HG02571 (cell line): ENCODE measurements around the gene MUC4.

Source experiments
- ATAC-seq: cut with Tn5 transposase; IDR thresholded peaks from one replicate; pipeline ENCODE4 v1.9.1; 2021; ENCODE audit warnings: mild to moderate bottlenecking, moderate library complexity; ENCODE audit not compliant: unreplicated experiment

MUC4 gene, protein sequence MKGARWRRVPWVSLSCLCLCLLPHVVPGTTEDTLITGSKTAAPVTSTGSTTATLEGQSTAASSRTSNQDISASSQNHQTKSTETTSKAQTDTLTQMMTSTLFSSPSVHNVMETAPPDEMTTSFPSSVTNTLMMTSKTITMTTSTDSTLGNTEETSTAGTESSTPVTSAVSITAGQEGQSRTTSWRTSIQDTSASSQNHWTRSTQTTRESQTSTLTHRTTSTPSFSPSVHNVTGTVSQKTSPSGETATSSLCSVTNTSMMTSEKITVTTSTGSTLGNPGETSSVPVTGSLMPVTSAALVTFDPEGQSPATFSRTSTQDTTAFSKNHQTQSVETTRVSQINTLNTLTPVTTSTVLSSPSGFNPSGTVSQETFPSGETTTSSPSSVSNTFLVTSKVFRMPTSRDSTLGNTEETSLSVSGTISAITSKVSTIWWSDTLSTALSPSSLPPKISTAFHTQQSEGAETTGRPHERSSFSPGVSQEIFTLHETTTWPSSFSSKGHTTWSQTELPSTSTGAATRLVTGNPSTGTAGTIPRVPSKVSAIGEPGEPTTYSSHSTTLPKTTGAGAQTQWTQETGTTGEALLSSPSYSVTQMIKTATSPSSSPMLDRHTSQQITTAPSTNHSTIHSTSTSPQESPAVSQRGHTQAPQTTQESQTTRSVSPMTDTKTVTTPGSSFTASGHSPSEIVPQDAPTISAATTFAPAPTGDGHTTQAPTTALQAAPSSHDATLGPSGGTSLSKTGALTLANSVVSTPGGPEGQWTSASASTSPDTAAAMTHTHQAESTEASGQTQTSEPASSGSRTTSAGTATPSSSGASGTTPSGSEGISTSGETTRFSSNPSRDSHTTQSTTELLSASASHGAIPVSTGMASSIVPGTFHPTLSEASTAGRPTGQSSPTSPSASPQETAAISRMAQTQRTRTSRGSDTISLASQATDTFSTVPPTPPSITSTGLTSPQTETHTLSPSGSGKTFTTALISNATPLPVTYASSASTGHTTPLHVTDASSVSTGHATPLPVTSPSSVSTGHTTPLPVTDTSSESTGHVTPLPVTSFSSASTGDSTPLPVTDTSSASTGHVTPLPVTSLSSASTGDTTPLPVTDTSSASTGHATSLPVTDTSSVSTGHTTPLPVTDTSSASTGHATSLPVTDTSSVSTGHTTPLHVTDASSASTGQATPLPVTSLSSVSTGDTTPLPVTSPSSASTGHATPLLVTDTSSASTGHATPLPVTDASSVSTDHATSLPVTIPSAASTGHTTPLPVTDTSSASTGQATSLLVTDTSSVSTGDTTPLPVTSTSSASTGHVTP (N-terminal part only)

GRCh38 chr3:195811756-195812155, at the start of gene MUC4:
TSS of gene MUC4 (minus strand) at chr3:195811929. CDS start at chr3:195811817, 112 bp downstream.
- ATAC-seq = no peak

DNA sequence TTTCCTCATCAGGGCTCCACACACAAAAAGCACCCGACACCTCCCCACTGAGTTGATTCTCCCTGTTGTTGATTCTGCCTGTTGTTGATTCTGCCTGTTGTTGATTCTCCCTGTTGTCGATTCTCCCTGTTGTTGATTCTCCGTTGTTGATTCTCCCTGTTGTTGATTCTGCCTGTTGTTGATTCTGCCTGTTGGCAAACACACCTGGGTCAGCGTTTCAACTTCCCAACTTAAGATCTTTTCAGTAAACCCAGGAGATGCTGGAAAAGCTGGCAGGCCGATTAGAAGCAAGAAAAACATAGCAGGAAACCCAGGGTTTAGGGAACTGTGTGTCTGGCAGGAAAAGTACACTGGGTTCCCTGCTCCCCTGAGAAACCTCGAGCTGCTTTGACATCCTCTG, 48.7 kb upstream of the MUC4 start:
- no peak for ATAC-seq

DNA sequence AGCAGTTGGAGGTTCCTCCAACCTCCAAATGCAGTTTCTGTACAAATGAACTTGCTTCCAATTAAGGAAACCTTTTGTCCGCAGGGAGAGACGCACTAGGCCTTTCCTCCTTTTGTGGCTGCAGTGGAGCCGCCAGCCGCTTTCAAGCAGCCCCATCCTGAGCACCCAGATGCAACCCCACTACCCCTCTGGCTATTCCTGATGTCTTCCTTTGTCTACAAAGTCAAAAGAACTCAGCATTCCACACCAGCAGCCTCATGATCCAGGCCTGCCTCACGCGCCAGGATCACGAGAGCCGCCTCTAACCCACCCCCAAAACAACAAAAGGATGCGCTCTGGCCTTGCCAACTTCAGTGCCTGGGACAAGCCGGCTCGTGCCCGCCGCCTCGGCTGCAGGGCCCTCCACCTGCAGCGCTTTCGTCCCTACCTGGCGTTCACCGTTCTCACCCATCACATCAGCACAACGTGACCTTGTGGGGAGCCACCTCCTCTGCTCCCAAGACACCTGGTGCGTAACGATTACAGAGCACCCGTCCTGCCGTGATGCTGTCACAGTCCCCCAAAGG, 48.2 kb upstream of the MUC4 start:
- no peak for ATAC-seq

GRCh38 chr3:195859061-195859845, 47.5 kb upstream of the MUC4 start:
- no peak for ATAC-seq

GRCh38 chr3:195856410-195857084, 44.8 kb upstream of the MUC4 start:
- no peak for ATAC-seq

DNA sequence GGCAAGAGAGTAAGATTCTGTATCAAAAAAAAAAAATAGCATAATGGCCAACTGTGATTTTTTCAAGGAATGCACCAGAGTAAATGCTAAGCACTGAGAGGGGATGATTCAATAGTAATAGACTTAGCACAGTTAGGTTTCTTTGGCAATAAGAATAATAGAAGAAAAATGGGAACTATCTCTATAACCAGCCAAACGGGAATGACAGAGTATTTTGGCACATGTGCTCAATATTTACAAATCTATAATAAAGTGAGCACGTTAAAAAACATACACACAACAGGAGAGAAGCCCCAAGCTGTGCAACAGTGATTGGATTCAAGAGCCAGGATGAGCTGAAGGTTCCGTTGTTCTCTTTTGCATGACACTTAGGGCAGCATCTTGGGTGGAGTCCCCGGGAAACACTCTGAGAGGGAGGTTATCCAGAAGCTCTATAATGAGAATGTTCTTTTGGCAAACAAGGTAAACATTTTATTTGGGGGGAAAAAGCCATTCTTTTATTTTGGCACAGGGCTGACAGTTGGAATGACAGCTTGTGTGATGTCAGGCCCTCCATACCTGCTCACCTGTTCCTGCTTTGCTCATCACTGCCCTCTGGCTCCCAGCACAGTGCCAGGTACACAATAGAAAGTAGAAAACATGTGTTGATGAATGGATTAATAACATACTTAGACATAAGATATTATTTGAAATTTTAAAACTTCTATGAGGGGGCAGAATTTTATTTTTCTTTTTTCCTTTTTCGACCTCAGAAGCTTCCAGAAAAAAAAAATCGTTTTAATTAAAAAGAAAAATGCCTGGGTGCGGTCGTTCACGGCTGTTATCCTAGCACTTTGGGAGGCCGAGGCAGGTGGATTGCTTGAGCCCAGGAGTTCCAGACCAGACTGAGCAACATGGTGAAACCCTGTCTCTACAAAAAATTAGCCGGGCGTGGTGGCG, 44.0 kb upstream of the MUC4 start:
- ATAC-seq = no peak

- no peak for ATAC-seq
These were observed 43.0 kb upstream of the MUC4 start for GRCh38 chr3:195854628-195855294.

DNA sequence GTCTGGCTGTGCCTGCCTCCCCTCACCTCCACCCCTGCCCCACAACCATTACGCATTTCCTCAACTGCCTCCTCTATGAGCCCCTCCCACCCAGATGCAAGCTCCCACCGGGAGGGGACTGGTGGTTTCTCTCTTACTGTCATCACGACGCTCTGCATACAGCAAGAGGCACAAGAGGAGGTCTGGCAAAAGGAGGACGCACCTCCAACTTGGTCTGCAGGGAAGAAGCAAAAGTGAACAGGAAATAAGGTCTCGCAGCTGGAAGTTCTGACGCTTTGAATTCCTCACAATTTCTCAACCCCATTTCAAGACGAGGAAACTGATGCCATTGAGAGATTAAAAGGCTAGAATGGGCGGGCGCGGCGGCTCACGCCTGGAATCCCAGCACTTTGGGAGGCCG, 42.3 kb upstream of the MUC4 start:
- no peak for ATAC-seq

DNA sequence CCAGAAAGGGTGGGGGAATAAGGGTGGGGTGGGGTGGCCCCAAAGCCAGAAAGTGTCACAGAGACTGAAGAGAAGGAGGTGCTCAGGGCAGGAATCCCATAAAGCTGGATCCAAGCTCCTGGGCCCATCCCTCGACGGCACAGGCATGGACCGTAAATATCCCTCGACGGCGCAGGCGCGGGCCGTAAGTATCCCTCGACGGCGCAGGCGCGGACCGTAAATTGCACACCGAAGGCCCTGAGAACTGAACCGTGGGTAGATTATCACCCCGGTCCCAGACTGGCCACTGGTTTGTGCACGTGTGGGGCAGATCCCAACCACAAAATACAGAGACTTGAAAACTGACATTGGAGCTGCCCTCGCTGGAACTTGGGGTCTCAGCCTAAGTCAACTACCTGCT, 41.3 kb upstream of the MUC4 start:
- ATAC-seq = no peak

DNA sequence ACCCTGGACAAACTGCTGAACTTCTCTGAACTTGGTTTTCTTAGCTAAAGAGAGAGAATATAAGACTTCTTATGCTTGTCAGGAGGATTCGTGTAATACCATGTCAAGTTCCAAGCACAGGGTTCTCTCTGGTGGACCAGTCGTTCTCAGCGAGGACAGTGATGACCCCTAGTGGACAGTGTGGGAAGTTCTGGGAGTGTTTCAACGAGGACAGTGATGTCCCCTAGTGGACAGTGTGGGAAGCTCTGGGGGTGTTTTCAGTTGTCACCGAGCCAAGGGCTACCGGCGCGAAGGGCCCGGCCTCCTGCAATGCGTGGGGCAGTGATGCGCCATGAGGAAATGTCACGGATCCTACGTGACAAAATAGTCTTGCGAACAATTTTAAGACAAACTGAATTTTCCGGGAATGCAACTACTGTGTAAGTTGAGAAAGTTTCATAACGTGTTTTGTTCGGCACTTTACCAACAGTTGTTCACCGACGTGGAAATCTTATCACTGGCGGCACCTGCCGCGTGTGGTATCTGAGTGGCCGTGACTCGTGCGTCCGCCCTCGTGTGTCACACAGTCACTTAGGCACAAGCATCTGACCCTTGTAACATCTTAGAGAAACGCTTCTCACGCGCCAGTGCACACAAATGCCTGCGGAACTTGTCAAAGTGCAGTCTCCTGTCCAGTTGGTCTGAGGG, 39.3 kb upstream of the MUC4 start:
- ATAC-seq = peak; percentile 83

DNA sequence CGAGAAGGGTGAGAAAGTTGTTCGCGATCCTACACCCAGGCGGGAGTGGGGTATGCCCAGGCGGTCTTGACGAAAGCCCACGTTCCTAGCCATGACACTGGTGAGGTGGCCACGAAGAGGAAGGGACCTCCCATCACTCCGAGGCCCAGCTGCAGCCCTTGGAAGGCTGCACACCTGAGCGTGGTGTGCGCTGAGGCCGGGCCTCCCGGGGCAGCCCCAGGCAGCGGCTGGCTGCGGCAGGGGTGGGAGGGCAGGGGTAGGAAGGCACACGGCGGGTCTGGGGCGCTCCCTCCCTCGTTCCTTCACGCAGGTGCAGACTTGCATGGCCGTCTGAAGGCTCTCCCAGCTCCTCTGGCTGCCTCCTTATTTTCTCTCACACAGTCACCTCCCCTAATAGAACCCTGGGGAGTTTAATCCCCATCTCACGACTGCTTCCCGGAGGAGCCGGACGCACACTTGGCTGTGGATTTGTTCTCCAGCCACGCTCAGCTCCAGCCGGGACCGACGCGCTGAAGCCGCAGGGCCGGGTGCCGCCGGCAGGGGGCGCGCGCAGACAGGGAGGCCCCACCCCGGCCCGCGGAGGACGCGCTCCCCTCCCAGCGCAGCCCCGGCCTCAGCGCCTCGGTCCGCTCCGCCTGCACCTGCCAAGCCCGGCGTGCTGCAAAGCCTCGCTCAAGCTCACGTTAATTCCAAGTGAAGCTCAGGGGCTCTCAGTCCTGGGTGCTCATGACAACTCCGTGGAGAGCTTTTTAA, 37.8 kb upstream of the MUC4 start:
- no peak for ATAC-seq

GRCh38 chr3:195847055-195847950, 35.6 kb upstream of the MUC4 start:
- no peak for ATAC-seq

DNA sequence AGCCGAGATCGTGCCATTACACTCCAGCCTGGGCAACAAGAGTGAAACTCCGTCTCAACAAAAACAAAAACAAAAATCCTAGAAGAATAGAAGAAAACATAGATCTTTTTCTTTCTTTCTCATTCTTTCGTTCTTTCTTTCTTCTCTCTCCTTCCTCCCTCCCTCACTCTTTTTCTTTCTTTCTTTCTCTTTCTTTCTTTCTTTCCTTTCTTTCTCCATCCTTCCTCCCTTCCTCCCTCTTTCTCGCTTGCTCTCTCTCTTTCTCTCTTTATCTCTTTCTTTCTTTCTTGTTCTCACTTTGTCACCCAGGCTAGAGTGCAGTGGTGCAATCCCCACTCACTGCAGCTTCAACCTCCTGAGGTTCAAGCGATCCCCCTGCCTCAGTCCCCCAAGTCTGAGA, 33.8 kb upstream of the MUC4 start:
- no peak for ATAC-seq

DNA sequence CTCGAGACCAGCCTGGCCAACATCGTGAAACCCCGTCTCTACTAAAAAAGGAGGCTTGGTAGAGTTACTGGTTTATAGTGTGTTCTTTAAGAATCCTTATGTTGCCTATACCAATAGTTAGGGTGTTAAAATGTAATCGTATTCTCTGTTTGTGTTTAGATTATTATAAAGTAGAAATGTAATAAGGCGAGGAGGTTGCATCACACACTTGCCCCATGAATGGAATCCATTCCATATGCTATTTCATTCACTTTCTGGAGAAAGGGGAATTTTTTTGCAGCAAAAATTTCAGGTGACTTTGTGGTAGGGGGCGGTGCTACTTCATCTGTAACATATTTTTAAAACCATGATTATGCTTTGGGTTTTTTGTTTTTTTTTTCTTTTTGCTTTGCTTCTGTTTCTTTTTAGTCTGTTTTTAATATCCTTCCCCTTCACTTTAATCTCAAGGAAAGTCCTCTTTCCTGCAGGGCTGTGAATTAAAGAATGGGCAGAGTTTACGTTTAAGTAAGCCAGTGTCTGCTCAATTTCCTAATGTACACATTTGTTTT, 33.0 kb upstream of the MUC4 start:
- no peak for ATAC-seq
